ENCODE results near the gene POLR2A. TPM values are rescaled to one million over a fixed set of nuclear protein-coding genes. Genes with fewer than 3 reads are reported as not detected.

Gene POLR2A
- total RNA-seq, 1 donor from 2014 or later, result 198 TPM

DNA sequence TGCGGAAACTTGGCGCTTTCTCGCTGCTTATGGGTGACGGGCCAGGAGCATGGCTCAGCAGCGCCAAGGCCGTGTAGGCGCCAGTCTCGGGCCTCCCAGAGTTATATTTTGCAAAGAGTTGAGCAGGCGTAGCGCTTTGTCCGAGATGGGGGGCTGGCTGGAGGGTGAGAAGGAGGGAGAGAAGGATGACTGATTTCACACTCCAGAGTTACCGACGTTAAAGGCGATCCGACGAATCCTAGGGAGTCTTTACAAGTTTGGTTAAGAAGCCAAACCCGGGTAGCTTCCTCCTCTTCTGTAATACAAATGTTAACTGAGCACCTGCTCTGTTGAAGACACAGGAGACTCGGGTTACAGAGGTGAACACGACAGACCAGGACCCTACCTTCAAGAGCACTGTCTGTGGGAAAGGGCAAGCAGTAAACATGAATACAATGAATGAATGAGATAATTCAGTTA is 782 bp downstream of the POLR2A start:
- Mint-ChIP-seq H3K4me1 (ENCODE audit: unreplicated experiment) (peaks cover 55% of the 10 kb centered on the region), H3K9me3 (ENCODE audit: unreplicated experiment) (no peaks in the 10 kb centered on the region), H3K36me3 (ENCODE audit: low read depth, unreplicated experiment) (peaks cover 4% of the 10 kb centered on the region), H3K27me3 (ENCODE audit: unreplicated experiment) (peaks cover 23% of the 10 kb centered on the region), H3K4me3 (ENCODE audit: unreplicated experiment) (peak overlapping the region; percentile 98), H3K27ac (ENCODE audit: unreplicated experiment) (peak overlapping the region; percentile 88)
- TF ChIP-seq, protein P1, sequence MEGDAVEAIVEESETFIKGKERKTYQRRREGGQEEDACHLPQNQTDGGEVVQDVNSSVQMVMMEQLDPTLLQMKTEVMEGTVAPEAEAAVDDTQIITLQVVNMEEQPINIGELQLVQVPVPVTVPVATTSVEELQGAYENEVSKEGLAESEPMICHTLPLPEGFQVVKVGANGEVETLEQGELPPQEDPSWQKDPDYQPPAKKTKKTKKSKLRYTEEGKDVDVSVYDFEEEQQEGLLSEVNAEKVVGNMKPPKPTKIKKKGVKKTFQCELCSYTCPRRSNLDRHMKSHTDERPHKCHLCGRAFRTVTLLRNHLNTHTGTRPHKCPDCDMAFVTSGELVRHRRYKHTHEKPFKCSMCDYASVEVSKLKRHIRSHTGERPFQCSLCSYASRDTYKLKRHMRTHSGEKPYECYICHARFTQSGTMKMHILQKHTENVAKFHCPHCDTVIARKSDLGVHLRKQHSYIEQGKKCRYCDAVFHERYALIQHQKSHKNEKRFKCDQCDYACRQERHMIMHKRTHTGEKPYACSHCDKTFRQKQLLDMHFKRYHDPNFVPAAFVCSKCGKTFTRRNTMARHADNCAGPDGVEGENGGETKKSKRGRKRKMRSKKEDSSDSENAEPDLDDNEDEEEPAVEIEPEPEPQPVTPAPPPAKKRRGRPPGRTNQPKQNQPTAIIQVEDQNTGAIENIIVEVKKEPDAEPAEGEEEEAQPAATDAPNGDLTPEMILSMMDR (IDR thresholded peaks at IDR 0.05; ENCODE audit: unreplicated experiment), result no peak
- DNase-seq (ENCODE audit: low spot score), result no peak

DNA sequence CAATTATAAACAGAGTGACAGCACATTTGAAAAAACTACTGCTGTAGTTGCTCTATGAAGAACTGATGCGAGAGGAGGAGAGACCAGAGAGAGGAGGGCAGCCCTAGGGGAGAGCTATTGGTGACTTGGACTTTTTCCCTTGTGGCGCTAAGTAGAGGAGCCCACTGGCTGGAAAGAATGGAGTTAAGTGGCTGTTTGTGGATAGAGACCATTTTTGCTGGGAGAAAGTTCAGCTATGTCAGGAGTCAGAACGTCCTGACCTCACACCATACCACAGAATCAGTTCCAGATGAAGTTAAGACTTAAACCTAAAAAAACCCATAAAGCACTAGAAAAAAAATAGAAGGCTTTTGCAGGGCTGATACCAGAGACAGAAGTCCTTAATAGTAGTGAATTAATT is 2.0 kb downstream of the POLR2A start:
- peak overlapping the region; percentile 85 for H3K4me3 Mint-ChIP-seq (ENCODE audit: unreplicated experiment)
- H3K36me3 Mint-ChIP-seq (ENCODE audit: low read depth, unreplicated experiment), result peaks cover 9% of the 10 kb centered on the region
- H3K27ac Mint-ChIP-seq (ENCODE audit: unreplicated experiment), result peak overlapping the region; percentile 59
- no peak for DNase-seq (ENCODE audit: low spot score)
- H3K27me3 Mint-ChIP-seq (ENCODE audit: unreplicated experiment), result peaks cover 20% of the 10 kb centered on the region
- H3K4me1 Mint-ChIP-seq (ENCODE audit: unreplicated experiment), result peaks cover 51% of the 10 kb centered on the region
- TF ChIP-seq, protein P1 (IDR thresholded peaks at IDR 0.05; ENCODE audit: unreplicated experiment), result no peak
- H3K9me3 Mint-ChIP-seq (ENCODE audit: unreplicated experiment), result no peaks in the 10 kb centered on the region

DNA sequence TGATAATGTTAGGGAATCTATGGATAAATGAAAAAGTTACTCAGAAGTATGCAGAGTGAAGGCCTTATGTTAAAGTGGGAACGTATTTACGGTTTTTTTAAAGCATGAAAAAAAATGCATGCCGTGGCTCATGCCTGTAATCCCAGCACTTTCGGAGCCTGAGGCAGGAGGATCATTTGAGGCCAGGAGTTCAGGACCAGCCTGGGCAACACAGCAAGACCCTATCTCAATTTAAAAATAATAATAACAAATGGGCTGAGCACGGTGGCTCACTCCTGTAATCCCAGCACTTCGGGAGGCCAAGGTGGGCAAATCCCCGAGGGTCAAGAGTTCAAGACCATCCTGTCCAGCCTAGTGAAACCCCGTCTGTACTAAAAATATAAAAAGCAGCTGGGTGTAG is 6.0 kb downstream of the POLR2A start:
- Mint-ChIP-seq H3K27me3 (ENCODE audit: unreplicated experiment) (peaks cover 3% of the 10 kb centered on the region), H3K4me1 (ENCODE audit: unreplicated experiment) (peaks cover 46% of the 10 kb centered on the region), H3K27ac (ENCODE audit: unreplicated experiment) (no peak overlapping the region), H3K36me3 (ENCODE audit: low read depth, unreplicated experiment) (peaks cover 16% of the 10 kb centered on the region), H3K4me3 (ENCODE audit: unreplicated experiment) (no peak overlapping the region), H3K9me3 (ENCODE audit: unreplicated experiment) (no peaks in the 10 kb centered on the region)
- DNase-seq (ENCODE audit: low spot score), result no peak
- TF ChIP-seq, protein P1 (IDR thresholded peaks at IDR 0.05; ENCODE audit: unreplicated experiment), result no peak

DNA sequence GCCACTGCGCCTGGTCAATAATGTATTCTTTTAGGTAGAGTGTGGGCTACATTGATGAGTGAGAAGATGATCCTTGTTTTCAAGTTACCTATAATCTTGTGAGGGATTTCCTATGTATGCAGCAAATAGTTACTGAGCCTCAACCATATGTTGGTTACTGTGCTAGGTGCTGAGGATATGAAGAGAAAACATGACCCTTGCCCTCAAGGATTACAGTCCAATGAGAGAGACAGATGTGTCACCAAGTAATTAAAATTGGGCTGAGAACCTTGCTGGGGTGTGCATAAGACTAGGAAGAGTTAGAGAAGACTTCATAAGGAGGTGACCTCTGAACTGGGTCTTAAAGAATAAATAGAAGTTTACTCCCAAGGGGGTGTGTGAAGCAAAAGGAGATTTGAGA is 7.4 kb downstream of the POLR2A start:
- H3K4me3 Mint-ChIP-seq (ENCODE audit: unreplicated experiment), result no peak overlapping the region
- H3K27ac Mint-ChIP-seq (ENCODE audit: unreplicated experiment), result no peak overlapping the region
- H3K4me1 Mint-ChIP-seq (ENCODE audit: unreplicated experiment), result peaks cover 50% of the 10 kb centered on the region
- peaks cover 29% of the 10 kb centered on the region for H3K36me3 Mint-ChIP-seq (ENCODE audit: low read depth, unreplicated experiment)
- TF ChIP-seq, protein P1 (IDR thresholded peaks at IDR 0.05; ENCODE audit: unreplicated experiment), result no peak
- DNase-seq (ENCODE audit: low spot score), result no peak
- H3K27me3 Mint-ChIP-seq (ENCODE audit: unreplicated experiment), result peaks cover 6% of the 10 kb centered on the region
- no peaks in the 10 kb centered on the region for H3K9me3 Mint-ChIP-seq (ENCODE audit: unreplicated experiment)

DNA sequence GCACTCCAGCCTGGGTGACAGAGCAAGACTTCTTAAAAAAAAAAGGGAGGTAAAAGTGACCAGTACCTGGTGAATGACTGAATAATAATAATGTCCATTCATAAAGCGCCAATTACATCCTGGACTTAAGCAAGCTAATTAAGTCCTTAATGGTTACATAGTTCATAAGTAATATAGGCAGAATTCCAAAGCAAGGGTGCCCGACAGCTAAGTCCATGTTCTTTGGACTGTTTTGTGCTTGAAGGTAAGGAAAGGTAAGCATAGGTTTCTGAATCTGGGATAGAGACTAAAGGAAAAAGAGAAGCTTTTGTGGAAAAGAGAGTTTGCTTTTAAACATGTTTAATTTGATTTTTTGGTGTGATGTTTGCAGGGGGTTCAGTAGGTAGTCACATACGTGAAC is 9.8 kb downstream of the POLR2A start:
- Mint-ChIP-seq H3K4me3 (ENCODE audit: unreplicated experiment) (no peak overlapping the region), H3K36me3 (ENCODE audit: low read depth, unreplicated experiment) (peaks cover 47% of the 10 kb centered on the region), H3K4me1 (ENCODE audit: unreplicated experiment) (peaks cover 45% of the 10 kb centered on the region), H3K9me3 (ENCODE audit: unreplicated experiment) (no peaks in the 10 kb centered on the region), H3K27me3 (ENCODE audit: unreplicated experiment) (peaks cover 5% of the 10 kb centered on the region), H3K27ac (ENCODE audit: unreplicated experiment) (peak overlapping the region; percentile 36)
- no peak for DNase-seq (ENCODE audit: low spot score)
- TF ChIP-seq, protein P1 (IDR thresholded peaks at IDR 0.05; ENCODE audit: unreplicated experiment), result no peak

Measured in endothelial cell (in vitro differentiated cells).